Measurements from ENCODE around the gene TLK2.

TLK2 gene

GRCh38 chr17:62641153-62641552 is 162.5 kb downstream of the TLK2 start:
- CTCF ChIA-PET: no interaction called here
- no peaks in the 10 kb centered on the region for H3K4me1 ChIP-seq (ENCODE audit: control insufficient read depth, insufficient read depth, low read length)
- no peaks in the 10 kb centered on the region for H3K36me3 ChIP-seq (ENCODE audit: control insufficient read depth in 2 of 2, insufficient read depth in 1 of 2, low read length in 2 of 2)
- H3K9me3 ChIP-seq (ENCODE audit: control insufficient read depth, insufficient read depth, low read depth, low read length): no peaks in the 10 kb centered on the region; the same call in 1 of the 2 replicates
- H3K4me3 ChIP-seq (ENCODE audit: low read depth, low read length): no peak overlapping the region
- H3K27ac ChIP-seq (ENCODE audit: extremely low read depth, low read depth, low read length): no peak overlapping the region
- POLR2A ChIA-PET: no interaction called here
- TF ChIP-seq MZF1 (tag by site-specific recombination; IDR thresholded peaks at IDR 0.05; ENCODE audit: borderline replicate concordance): peak; percentile 62; the same call in 1 of the 2 replicates
- TF ChIP-seq SETDB1 (IDR thresholded peaks at IDR 0.05; ENCODE audit: insufficient read length, low read length): no peak
- no peak for TF ChIP-seq ATF2 (tag by site-specific recombination; IDR thresholded peaks at IDR 0.05; ENCODE audit: low read depth)
- TF ChIP-seq, protein P1, sequence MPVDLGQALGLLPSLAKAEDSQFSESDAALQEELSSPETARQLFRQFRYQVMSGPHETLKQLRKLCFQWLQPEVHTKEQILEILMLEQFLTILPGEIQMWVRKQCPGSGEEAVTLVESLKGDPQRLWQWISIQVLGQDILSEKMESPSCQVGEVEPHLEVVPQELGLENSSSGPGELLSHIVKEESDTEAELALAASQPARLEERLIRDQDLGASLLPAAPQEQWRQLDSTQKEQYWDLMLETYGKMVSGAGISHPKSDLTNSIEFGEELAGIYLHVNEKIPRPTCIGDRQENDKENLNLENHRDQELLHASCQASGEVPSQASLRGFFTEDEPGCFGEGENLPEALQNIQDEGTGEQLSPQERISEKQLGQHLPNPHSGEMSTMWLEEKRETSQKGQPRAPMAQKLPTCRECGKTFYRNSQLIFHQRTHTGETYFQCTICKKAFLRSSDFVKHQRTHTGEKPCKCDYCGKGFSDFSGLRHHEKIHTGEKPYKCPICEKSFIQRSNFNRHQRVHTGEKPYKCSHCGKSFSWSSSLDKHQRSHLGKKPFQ (tag by site-specific recombination; IDR thresholded peaks at IDR 0.05): no peak
- TF ChIP-seq BCL11A (tag by site-specific recombination; IDR thresholded peaks at IDR 0.05; ENCODE audit: low read depth): no peak
- no peak for TF ChIP-seq ZNF211 (tag by site-specific recombination; IDR thresholded peaks at IDR 0.05; ENCODE audit: low read depth)
- TF ChIP-seq TSHZ1 (tag by site-specific recombination; IDR thresholded peaks at IDR 0.05; ENCODE audit: borderline replicate concordance): no peak
- no peak for TF ChIP-seq REPIN1 (tag by site-specific recombination; IDR thresholded peaks at IDR 0.05; ENCODE audit: low read depth)

DNA sequence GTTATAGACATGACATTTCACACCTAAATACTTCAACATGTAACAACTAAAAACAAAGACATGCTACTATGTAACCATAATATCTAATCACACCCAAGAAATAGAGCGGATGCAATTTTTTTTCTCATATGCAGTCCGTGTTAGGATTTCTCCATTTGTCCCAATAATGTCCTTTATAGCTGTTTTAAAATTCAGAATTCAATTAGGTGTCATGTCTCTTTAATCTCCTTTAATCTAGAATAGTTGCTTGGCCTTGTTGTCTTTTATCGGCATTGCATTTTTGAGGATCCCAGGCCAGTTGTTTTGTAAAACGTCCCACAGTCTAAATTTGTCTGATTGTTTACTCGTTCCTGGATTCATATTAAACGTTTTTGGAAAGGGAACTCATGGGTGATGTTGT is 163.3 kb downstream of the TLK2 start:
- no peak overlapping the region for H3K27ac ChIP-seq (ENCODE audit: extremely low read depth, low read depth, low read length)
- H3K9me3 ChIP-seq (ENCODE audit: control insufficient read depth, insufficient read depth, low read depth, low read length): no peaks in the 10 kb centered on the region; the same call in 1 of the 2 replicates
- no peaks in the 10 kb centered on the region for H3K4me1 ChIP-seq (ENCODE audit: control insufficient read depth, insufficient read depth, low read length)
- H3K36me3 ChIP-seq (ENCODE audit: control insufficient read depth in 2 of 2, insufficient read depth in 1 of 2, low read length in 2 of 2): no peaks in the 10 kb centered on the region
- POLR2A ChIA-PET: no interaction called here
- TF ChIP-seq ZNF670 (tag by site-specific recombination; IDR thresholded peaks at IDR 0.05; ENCODE audit: low read depth) (no peak), EGR2 (tag by site-specific recombination; IDR thresholded peaks at IDR 0.05; ENCODE audit: low read depth) (no peak), ZNF530 (tag by site-specific recombination; IDR thresholded peaks at IDR 0.05; ENCODE audit: low read depth) (no peak), IKZF3 (tag by site-specific recombination; IDR thresholded peaks at IDR 0.05) (no peak), ZNF155 (tag by site-specific recombination; IDR thresholded peaks at IDR 0.05) (no peak), FEZF1 (tag by site-specific recombination; IDR thresholded peaks at IDR 0.05) (no peak), ZSCAN16 (tag by site-specific recombination; IDR thresholded peaks at IDR 0.05) (no peak)
- CTCF ChIA-PET: no interaction called here
- no peak overlapping the region for H3K4me3 ChIP-seq (ENCODE audit: low read depth, low read length)

DNA sequence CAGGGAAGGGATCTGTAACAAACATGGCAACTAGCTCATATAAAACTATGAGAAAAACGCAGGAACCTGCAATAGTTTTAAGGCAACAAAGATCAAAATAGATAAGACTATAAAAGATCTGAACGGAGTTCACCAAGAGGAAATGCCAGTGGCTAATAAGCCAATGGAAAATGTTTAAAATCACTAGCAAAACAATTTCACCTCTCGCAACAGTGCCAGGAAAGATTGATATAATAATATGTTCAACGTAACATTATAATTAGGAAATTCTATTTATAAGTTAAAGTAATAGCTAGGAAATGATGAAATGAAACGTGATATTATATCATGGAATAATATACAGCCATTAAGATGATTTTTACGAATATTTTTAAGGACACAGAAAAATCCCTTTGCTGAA is 164.9 kb downstream of the TLK2 start:
- Histone ChIP-seq H3K4me3 (ENCODE audit: low read depth, low read length) (no peak overlapping the region), H3K36me3 (ENCODE audit: control insufficient read depth in 2 of 2, insufficient read depth in 1 of 2, low read length in 2 of 2) (no peaks in the 10 kb centered on the region), H3K9me3 (ENCODE audit: control insufficient read depth, insufficient read depth, low read depth, low read length) (no peaks in the 10 kb centered on the region; the same call in 1 of the 2 replicates), H3K4me1 (ENCODE audit: control insufficient read depth, insufficient read depth, low read length) (no peaks in the 10 kb centered on the region), H3K27ac (ENCODE audit: extremely low read depth, low read depth, low read length) (no peak overlapping the region)
- ChIA-PET CTCF (interaction anchor here (0.6 to 1.0 kb wide), 2 partner anchors 411 to 764 kb away, joined by 3 to 4 read pairs; no protein-coding TSS in a partner anchor), POLR2A (no interaction called here)
- TF ChIP-seq ZNF426 (tag by site-specific recombination; IDR thresholded peaks at IDR 0.05) (no peak), ZNF146 (tag by site-specific recombination; IDR thresholded peaks at IDR 0.05) (peak; percentile 42; the same call in 1 of the 2 replicates)

All from HEK293 (cell line).